HL-60 (cell line): ENCODE measurements around the gene TBC1D22A.

Experiments used
- DNase-seq, 2 experiments: peaks; one replicate each; pipeline ENCODE4 v3.0.0-alpha.2; 2010 to 2020; ENCODE audit warnings: low read depth in 1 of 2, low spot score in 1 of 2
- H3K27ac ChIP-seq: fragments of 250-450 bp; sonication (Bioruptor Pico); replicated peaks from 2 replicates; pipeline ENCODE4 v1.5.1; 2020; ENCODE audit warnings: mild to moderate bottlenecking, moderate library complexity
- H3K27me3 ChIP-seq: fragments of 250-450 bp; sonication (Bioruptor Pico); 2 replicates; pipeline ENCODE4 v1.5.1; 2021; ENCODE audit warnings: mild to moderate bottlenecking, moderate library complexity; ENCODE audit not compliant: insufficient read depth, poor library complexity, severe bottlenecking
- H3K4me3 ChIP-seq: replicated peaks from 2 replicates; pipeline ENCODE4 v1.5.1; 2011; ENCODE audit warnings: mild to moderate bottlenecking, control low read depth, low read length; ENCODE audit not compliant: insufficient read depth
- GABPA ChIP-seq: IDR thresholded peaks from 2 replicates; pipeline ENCODE4 v1.6.1; 2012; ENCODE audit warnings: low read depth
- POLR2AphosphoS5 ChIP-seq: IDR thresholded peaks from 2 replicates; pipeline ENCODE4 v1.6.1; 2012; ENCODE audit warnings: low read depth
- SPI1 ChIP-seq: IDR thresholded peaks from 2 replicates; pipeline ENCODE4 v1.6.1; 2012; ENCODE audit warnings: low read depth, mild to moderate bottlenecking, borderline replicate concordance
- TF ChIP-seq, protein P1 (sequence below): IDR thresholded peaks from one replicate; pipeline ENCODE4 v1.5.1; 2011; ENCODE audit warnings: low read length, control low read depth, inconsistent platforms; ENCODE audit not compliant: insufficient read depth
- TF ChIP-seq, protein P2 (sequence below): IDR thresholded peaks from 2 replicates; pipeline ENCODE4 v1.6.1; 2012; ENCODE audit warnings: low read depth; ENCODE audit not compliant: insufficient replicate concordance

TBC1D22A gene

DNA sequence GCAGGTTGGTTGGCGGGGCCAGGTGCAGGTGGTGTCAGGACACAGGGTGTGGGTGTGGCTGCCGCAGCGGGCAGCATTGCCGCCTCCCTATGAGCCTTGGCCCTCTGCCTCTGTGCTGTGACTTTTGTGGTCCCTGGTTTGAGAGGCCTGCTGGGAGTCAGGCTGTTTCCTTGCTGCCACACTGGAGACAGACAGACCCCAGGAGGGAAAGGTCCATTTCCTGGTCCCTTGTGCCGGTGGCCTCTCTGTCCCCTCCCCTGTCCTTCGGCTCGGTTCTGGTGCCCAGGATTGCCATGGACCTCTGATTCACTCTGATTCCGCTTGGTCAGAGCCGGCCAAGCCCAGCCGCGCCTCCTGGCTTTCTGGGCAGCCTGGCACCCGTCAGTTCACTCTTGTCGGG is 196.9 kb downstream of the TBC1D22A start:
- H3K27me3 ChIP-seq, result no peaks in the 10 kb centered on the region
- H3K4me3 ChIP-seq, result no peak overlapping the region
- H3K27ac ChIP-seq, result no peak overlapping the region
- TF ChIP-seq, protein P1, sequence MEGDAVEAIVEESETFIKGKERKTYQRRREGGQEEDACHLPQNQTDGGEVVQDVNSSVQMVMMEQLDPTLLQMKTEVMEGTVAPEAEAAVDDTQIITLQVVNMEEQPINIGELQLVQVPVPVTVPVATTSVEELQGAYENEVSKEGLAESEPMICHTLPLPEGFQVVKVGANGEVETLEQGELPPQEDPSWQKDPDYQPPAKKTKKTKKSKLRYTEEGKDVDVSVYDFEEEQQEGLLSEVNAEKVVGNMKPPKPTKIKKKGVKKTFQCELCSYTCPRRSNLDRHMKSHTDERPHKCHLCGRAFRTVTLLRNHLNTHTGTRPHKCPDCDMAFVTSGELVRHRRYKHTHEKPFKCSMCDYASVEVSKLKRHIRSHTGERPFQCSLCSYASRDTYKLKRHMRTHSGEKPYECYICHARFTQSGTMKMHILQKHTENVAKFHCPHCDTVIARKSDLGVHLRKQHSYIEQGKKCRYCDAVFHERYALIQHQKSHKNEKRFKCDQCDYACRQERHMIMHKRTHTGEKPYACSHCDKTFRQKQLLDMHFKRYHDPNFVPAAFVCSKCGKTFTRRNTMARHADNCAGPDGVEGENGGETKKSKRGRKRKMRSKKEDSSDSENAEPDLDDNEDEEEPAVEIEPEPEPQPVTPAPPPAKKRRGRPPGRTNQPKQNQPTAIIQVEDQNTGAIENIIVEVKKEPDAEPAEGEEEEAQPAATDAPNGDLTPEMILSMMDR, result no peak
- no peak for TF ChIP-seq SPI1
- TF ChIP-seq GABPA, result no peak
- TF ChIP-seq POLR2AphosphoS5, result no peak
- TF ChIP-seq, protein P2, sequence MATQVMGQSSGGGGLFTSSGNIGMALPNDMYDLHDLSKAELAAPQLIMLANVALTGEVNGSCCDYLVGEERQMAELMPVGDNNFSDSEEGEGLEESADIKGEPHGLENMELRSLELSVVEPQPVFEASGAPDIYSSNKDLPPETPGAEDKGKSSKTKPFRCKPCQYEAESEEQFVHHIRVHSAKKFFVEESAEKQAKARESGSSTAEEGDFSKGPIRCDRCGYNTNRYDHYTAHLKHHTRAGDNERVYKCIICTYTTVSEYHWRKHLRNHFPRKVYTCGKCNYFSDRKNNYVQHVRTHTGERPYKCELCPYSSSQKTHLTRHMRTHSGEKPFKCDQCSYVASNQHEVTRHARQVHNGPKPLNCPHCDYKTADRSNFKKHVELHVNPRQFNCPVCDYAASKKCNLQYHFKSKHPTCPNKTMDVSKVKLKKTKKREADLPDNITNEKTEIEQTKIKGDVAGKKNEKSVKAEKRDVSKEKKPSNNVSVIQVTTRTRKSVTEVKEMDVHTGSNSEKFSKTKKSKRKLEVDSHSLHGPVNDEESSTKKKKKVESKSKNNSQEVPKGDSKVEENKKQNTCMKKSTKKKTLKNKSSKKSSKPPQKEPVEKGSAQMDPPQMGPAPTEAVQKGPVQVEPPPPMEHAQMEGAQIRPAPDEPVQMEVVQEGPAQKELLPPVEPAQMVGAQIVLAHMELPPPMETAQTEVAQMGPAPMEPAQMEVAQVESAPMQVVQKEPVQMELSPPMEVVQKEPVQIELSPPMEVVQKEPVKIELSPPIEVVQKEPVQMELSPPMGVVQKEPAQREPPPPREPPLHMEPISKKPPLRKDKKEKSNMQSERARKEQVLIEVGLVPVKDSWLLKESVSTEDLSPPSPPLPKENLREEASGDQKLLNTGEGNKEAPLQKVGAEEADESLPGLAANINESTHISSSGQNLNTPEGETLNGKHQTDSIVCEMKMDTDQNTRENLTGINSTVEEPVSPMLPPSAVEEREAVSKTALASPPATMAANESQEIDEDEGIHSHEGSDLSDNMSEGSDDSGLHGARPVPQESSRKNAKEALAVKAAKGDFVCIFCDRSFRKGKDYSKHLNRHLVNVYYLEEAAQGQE, result no peak
- DNase-seq, result no peak

GRCh38 chr22:46961591-46962295 is 199.3 kb downstream of the TBC1D22A start:
- Histone ChIP-seq H3K27me3 (no peaks in the 10 kb centered on the region), H3K4me3 (no peak overlapping the region), H3K27ac (no peak overlapping the region)
- DNase-seq, result no peak
- no peak for TF ChIP-seq SPI1
- TF ChIP-seq, protein P1, result no peak
- TF ChIP-seq, protein P2, result no peak
- TF ChIP-seq POLR2AphosphoS5, result no peak
- TF ChIP-seq GABPA, result no peak

DNA sequence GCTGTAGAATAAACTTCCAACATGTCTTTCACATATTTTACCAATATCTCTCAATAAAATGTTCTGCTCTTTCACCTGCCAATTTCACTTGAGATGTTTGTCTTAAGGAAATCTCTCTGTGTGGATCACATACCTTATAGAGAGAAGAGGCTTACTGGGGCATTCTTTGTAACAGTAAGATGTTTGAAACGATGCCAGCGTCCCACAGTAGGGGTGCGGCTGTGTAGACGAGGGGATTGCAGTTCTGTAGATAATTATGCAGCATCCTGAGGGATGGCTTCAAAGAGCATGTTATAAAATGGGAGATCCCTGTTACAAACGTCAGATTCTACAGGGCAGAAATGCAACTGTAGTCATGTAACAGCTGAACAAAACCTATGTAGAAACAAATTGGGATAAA is 200.0 kb downstream of the TBC1D22A start:
- H3K27me3 ChIP-seq, result no peaks in the 10 kb centered on the region
- TF ChIP-seq SPI1 (no peak), GABPA (no peak), POLR2AphosphoS5 (no peak)
- TF ChIP-seq, protein P1, result no peak
- TF ChIP-seq, protein P2, result no peak
- no peak for DNase-seq
- no peak overlapping the region for H3K4me3 ChIP-seq
- H3K27ac ChIP-seq, result no peak overlapping the region
